RPMI7951 (cell line): ENCODE data around the gene COPS9. TPM values are rescaled to one million over a fixed set of nuclear protein-coding genes. Genes with fewer than 3 reads are reported as not detected.

Source experiments
- DNase-seq: peaks from one replicate; pipeline ENCODE4 v3.0.0-alpha.2; 2012; ENCODE audit warnings: low read depth
- total RNA-seq: library from RNA; depleted of rRNA; stranded (reverse); fragments of >200 nt; shearing (Covaris generic); gene quantifications from 2 replicates; pipeline ENCODE4 v1.2.3, GENCODE V29; 2014

The COPS9 gene
- total RNA-seq, 1 experiment from 2014 or later = 400 TPM

DNA sequence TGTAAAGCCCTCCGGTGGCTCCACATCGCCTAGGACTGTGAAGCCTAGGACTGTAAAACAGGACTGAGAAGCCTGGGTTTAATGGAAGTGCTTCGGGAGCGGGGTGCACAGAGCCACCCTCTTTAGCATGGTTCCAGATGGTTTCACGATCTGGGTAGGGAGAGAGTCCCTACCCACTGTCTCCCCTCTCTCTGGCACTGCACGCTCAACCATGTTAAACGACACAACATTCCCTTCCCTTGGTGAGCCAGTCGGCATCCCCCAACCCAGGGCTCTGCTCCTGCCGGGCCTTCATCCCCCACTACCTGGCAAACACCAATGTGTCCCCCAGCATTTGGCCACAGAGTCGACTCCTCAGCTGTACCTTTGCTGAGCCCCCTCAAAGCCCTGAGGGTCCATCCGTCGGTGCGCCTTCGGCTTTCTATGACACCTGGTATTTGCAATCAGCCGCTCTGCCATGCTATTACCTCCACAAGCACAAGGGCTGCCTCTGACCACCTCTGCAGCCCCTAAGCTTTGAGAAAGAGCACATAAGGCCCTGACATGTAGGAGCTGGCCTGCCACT is 1.1 kb downstream of the COPS9 start:
- DNase-seq = no peak

- no peak for DNase-seq
Observed at GRCh38 chr2:240134466-240134865, 1.6 kb downstream of the COPS9 start.

- no peak for DNase-seq
Observed at GRCh38 chr2:240133401-240133800, 2.7 kb downstream of the COPS9 start.

GRCh38 chr2:240132651-240132980 is 3.5 kb downstream of the COPS9 start:
- no peak for DNase-seq

DNA sequence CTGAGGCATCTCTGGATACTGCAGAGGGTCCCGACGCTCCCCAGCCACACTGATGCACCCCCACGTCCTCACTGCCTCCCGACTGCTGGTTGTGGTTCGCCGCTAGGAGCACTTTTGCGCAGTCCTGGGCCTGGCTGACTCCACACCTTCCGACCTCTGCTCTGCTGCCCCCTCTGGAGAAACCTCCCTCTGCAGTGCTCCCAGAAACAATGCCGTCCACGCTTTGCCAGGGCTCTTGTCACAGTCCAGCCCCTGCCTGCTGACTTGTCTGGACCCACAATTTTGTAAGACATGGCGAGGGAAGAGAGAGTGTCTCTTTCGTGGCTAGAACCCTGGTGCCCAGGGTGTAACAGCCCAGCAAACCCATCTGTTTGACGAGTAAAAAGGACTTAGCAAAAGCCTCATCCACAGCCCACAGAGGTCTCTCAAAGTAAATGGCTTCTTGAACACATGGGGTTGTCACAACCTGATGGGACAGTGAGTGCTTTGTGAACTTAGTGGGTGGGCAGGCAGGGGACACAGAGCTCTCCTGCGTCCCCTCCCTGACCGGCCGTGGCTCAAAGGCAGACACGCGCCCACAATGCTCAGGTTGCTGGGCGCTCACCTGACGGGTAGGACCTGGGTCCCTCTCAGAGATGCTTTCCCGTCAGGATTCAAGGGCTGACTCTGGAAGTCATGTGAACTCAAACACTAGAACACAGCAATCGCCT is 4.0 kb downstream of the COPS9 start:
- no peak for DNase-seq

DNA sequence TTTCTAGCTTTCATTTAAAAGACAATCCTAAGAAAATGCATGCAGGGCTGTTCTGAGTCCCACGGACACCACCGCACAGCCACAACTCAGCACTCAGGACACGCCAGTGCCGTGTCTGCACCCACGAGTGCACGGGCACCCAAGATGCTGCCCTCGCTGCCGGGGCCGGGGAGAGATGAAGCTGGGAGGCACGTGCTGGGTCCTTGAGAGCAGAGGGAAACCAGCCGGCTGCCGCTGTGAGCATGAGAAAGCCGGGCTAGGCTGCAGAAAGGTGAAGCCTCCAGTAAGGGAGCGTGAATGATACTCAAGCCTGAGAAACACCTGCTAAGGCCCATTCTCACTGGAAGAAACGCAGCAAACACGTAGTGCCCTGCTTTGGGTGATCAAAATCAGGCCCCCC is 4.8 kb downstream of the COPS9 start:
- no peak for DNase-seq

DNA sequence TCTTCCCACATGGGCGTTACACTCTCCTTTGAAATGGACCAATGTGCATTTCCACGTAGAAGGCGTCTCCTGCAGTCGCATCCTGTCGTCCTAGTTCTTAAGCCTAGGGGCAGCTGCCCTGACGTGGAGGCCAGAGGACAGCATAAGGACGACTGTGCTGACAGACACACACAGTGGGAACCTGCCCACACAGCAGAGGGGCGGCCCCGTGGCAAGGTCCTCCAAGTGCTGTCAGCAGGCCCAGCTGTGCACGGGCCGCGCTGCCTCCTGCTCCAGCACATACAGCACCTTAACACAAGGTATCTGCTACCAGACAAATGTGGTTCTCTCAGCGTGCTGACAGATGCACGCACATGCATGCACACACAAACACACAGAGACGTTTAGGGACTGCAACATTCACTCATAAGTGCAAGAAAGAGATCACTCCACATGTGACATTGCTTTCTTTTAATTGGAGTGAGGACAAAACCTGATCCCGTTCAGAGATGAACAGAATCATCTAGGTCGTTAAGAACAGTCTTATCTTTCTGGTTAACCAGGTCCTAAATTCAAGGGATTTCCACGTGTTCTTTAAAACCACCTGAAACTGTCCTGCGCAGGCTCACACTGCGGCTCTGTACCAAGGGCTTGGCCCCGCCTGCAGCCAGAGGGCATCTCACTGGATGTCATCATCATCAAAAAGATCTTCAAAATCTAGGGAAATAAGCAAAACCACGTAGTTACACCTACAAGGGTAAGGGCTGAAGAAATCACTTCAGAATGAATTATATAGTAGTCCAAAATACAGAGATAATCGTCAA is 5.5 kb downstream of the COPS9 start:
- no peak for DNase-seq

GRCh38 chr2:240129731-240130392 is 6.2 kb downstream of the COPS9 start:
- no peak for DNase-seq

DNA sequence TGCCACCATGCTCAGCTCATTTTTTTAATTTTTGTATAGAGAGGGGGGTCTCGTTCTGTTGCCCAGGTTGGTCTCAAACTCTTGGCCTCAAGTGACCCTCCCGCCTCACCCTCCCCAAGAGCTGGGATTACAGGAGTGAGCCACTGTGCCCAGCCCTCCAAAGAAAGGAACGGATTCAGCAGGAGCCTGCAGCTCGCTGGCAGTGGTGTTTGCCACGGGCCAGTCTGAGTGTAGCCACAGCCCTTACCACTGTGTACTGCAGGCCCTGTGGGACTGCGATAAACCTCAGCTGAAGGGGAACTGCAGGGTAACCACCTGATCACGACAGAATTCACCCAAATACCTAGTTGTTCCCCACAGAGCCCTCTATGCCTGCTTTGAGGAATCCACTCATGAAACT is 6.8 kb downstream of the COPS9 start:
- no peak for DNase-seq

- DNase-seq = no peak
Observed at GRCh38 chr2:240128608-240129145, 7.4 kb downstream of the COPS9 start.

DNA sequence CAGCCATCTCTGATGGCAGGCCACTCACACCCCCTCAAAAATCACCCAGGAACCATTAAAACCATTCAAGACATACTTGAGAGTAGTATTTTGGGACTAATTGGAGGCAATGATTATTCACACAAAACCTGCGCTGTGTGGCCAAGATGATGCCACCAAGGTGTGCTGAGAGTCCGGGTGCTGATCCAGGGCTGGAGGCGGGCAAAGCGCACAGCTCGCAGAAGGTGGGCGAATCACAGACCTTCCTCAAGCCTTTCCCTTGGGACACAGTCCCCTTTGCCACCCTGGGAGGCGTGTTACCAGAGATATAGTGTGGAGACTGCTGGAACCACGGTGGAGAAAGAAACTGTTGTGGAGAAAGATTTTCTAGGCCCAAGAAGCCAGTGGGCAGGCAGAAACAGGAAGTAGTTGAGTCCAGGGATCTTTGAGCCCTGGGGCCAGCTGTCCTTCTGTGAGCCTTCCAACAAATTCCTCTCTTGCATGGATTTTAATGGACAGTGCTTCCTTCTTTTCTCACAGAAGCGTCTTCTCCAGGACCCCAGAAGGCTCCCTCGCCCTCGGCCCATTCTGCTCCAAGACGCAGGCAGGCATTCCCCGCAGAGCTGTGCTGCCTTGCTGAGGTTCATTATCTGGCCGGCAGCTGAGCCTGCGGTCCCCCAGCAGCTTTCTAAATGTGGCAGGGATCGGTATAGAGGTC is 8.0 kb downstream of the COPS9 start:
- DNase-seq = no peak

DNA sequence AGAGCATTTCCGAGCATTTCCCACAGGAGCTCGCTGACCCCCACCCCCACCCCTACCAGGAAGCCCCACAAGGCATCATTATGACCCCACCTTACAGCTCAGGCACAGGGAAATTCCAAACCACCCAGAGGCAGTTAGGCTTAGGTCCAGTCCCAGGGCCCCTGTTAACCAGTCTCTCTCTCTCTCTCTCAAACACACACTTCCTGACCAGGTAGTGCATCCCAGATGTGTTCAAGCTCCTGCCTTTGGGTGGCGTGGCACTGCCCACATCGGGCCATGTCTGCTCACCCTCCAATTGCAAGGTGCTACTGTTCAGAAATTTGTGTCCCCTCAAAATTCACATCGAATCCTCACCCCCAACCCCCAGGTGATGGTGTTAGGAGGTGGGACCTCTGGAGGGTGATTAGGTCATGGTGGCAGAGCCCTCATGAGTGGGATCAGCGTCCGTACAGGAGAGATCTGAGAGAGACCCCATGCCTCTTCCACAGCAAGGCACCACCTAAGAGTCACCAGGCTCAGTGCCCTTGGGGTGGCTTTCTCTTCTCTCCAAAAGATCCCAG is 8.8 kb downstream of the COPS9 start:
- DNase-seq = no peak

- DNase-seq = no peak
Observed at GRCh38 chr2:240126731-240127130, 9.4 kb downstream of the COPS9 start.

DNA sequence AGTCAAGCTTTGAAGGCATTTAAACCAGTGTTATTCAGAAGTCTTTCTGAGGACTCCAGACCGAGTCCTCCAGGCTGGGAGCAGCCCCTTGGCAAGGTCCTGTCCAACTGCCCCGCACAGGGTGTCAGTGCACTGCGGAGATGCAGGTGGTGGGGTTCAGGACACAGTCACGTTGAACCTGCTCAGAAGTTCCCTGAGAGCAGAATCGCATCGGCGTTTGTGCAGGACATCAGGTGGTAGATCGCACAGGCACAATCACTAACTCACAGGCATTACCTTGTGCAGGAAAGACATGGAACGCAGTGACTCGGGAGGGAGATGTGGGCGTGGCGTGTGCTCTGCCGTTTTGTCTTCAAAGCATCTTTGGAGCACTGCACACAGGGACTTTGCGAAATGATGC is 10.4 kb downstream of the COPS9 start:
- no peak for DNase-seq

- no peak for DNase-seq
Observed at GRCh38 chr2:240124651-240125030, 11.5 kb downstream of the COPS9 start.

GRCh38 chr2:240123821-240124650 is 12.1 kb downstream of the COPS9 start:
- no peak for DNase-seq

DNA sequence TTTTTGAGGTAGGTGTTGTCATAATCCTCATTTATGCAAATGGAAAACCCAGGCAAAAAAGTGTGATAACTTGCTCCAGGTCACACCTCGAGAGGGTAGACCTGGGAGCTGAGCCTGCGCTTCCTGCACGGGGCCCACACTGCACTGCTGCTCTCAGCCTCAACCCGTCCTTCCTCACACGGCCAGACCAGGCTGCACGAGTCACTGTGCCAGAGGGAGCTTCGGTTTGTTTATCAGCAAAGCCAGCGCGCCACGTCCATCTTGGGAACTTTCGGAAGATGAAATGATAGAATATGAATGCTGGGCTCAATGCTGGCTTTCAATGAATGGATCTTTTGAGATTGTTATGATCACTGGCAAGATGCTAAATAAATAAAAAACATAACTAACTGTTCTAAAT is 14.4 kb downstream of the COPS9 start:
- DNase-seq = no peak

- no peak for DNase-seq
Observed at GRCh38 chr2:240121190-240121589, 14.9 kb downstream of the COPS9 start.

DNA sequence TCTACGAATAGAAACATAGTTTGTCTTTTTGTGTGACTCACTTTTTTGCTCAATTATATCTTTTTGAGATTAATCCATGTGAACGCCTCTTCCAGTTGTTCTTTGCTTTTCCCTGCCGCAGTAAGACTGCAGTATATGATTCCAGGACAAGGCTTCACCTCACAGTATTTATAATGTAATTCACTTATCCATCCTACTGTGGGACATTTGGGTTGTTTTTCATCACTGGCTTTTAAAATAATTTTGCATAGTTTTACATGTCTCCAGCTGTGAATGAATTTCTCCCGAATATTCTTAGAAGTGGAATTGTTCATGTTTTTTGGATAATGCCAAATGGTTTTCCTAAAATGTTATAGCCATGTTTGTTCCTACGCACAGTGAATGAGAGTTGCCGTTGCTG is 21.9 kb downstream of the COPS9 start:
- no peak for DNase-seq

GRCh38 chr2:240112914-240113690 is 23.0 kb downstream of the COPS9 start:
- DNase-seq = no peak
